ENCODE data around the gene MRPL49.

DNA sequence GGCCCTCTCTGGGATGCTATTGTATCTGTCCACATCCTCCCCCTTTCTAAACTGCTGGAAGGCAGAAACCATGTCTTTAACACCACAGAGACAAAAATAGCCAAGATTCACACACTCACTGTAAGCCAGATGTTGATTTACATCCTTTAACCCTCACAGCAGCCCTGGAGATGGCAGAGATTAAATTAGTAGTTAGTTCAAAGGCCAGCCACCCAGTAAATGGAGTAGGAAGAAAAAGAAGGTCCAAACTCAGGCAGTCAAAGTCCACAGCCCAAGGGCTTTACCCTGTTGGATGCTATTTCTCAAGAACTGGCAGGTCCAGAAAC lies 2.5 kb upstream of the MRPL49 start:
- no peak for TF ChIP-seq REST (IDR thresholded peaks at IDR 0.05; ENCODE audit: borderline replicate concordance)
- TF ChIP-seq CTCF (IDR thresholded peaks at IDR 0.05; ENCODE audit: poor library complexity, severe bottlenecking), result no peak
- no peak for TF ChIP-seq POLR2AphosphoS5 (IDR thresholded peaks at IDR 0.05)
- TF ChIP-seq TAF1 (IDR thresholded peaks at IDR 0.05; ENCODE audit: low read depth), result no peak
- no peak for TF ChIP-seq SMC3 (conservative IDR thresholded peaks at IDR 0.05; ENCODE audit: poor library complexity)
- TF ChIP-seq EP300 (conservative IDR thresholded peaks at IDR 0.05; ENCODE audit: poor library complexity, severe bottlenecking), result no peak
- no peak for TF ChIP-seq MXI1 (conservative IDR thresholded peaks at IDR 0.05; ENCODE audit: poor library complexity, severe bottlenecking)
